Right ventricle myocardium inferior (tissue), 1 donor: ENCODE data around the gene USP47. TPM values are rescaled to one million over a fixed set of nuclear protein-coding genes. Genes with fewer than 3 reads are reported as not detected.

Experiments used
- ATAC-seq: fragments of 200-7000 bp; cut with Tn5 transposase; one replicate; pipeline ENCODE4 v1.9.1; 2020; ENCODE audit warnings: mild to moderate bottlenecking, moderate library complexity
- DNase-seq: peaks from one replicate; pipeline ENCODE4 v3.0.0; 2021; ENCODE audit errors: missing footprints
- intact Hi-C: fragments of 100-400 bp; cut with DNase I; formaldehyde crosslinking; loops from one replicate; pipeline ENCODE4 v1.11.0; 2022
- total RNA-seq: library from RNA; stranded (reverse); fragmentation: NEBNext Ultra II Directional; extraction: Animal tissue kit (Norgen Biotek cat#: 25700); gene quantifications from one replicate; pipeline ENCODE4 v1.2.1, GENCODE V29; 2021
- donor health status: DM: no; HTN: yes; CAD: no; lungs with severe emphysema.

The USP47 gene
- total RNA-seq, 1 donor from 2014 or later = 48.9 TPM

- no peak for DNase-seq
- intact Hi-C loops = no loop called here
- no peak for ATAC-seq
These were observed 156.5 kb downstream of the USP47 start for GRCh38 chr11:11998091-11998781.

- ATAC-seq = no peak
- intact Hi-C loops = no loop called here
- no peak for DNase-seq
These were observed 159.4 kb downstream of the USP47 start for GRCh38 chr11:12001186-12001585.

- DNase-seq = no peak
- intact Hi-C loops = no loop called here
- no peak for ATAC-seq
These were observed 161.6 kb downstream of the USP47 start for GRCh38 chr11:12003336-12003735.

GRCh38 chr11:12003815-12004214 lies 162.0 kb downstream of the USP47 start:
- intact Hi-C loops = no loop called here
- ATAC-seq = no peak
- no peak for DNase-seq

- no peak for ATAC-seq
- no peak for DNase-seq
- intact Hi-C loops = loop anchor here (5.0 kb wide), 1 partner anchor 33 kb away; no protein-coding TSS in a partner anchor
These were observed 163.3 kb downstream of the USP47 start for GRCh38 chr11:12005061-12005460.

GRCh38 chr11:12005476-12005875 lies 163.7 kb downstream of the USP47 start:
- DNase-seq = no peak
- no peak for ATAC-seq
- intact Hi-C loops = loop anchor here (5.0 kb wide), 1 partner anchor 33 kb away; no protein-coding TSS in a partner anchor

- intact Hi-C loops = loop anchor here (5.0 kb wide), 1 partner anchor 34 kb away; no protein-coding TSS in a partner anchor
- DNase-seq (no peak), ATAC-seq (no peak)
These were observed 164.9 kb downstream of the USP47 start for GRCh38 chr11:12006552-12007229.

- ATAC-seq = no peak
- DNase-seq = no peak
- intact Hi-C loops = loop anchor here (5.0 kb wide), 1 partner anchor 35 kb away; no protein-coding TSS in a partner anchor
These were observed 165.4 kb downstream of the USP47 start for GRCh38 chr11:12007230-12007593.

GRCh38 chr11:12007769-12008737 lies 166.3 kb downstream of the USP47 start, which contains the start of gene DKK3:
DKK3 (minus strand) TSS chr11:12008626; CDS start chr11:12008582, 44 bp downstream.
- intact Hi-C loops = loop anchor here (5.0 kb wide), 1 partner anchor 36 kb away; no protein-coding TSS in a partner anchor

More at GRCh38 chr11:12007769-12008737, 166.3 kb downstream of the USP47 start, which contains the start of gene DKK3:
- ATAC-seq (peak; percentile 50), DNase-seq (no peak)

Other genes with a start within 250 kb of the USP47 start
- gene GALNT18, start 220.0 kb upstream of the USP47 start, total RNA-seq = 22.9 TPM
- 515 TPM for gene DKK3, start 166.7 kb downstream of the USP47 start, total RNA-seq